GM21528 (cell line): ENCODE results near the gene SIRT2.

Experiments used
- ATAC-seq: cut with Tn5 transposase; IDR thresholded peaks from one replicate; pipeline ENCODE4 v1.9.1; 2021; ENCODE audit warnings: mild to moderate bottlenecking, moderate library complexity; ENCODE audit not compliant: unreplicated experiment, low FRiP score

SIRT2 gene

GRCh38 chr19:38921420-38922274, 22.2 kb upstream of the SIRT2 start:
- no peak for ATAC-seq

GRCh38 chr19:38920602-38921419, 21.4 kb upstream of the SIRT2 start:
- no peak for ATAC-seq

GRCh38 chr19:38919837-38920601, 20.6 kb upstream of the SIRT2 start:
- no peak for ATAC-seq

- no peak for ATAC-seq
Observed at GRCh38 chr19:38918526-38918925, 19.1 kb upstream of the SIRT2 start.

- ATAC-seq: no peak
Observed at GRCh38 chr19:38917921-38918491, 18.6 kb upstream of the SIRT2 start.

- no peak for ATAC-seq
Observed at GRCh38 chr19:38917516-38917915, 18.1 kb upstream of the SIRT2 start.

GRCh38 chr19:38915329-38916321, 16.2 kb upstream of the SIRT2 start:
- ATAC-seq: no peak

- no peak for ATAC-seq
Observed at GRCh38 chr19:38913958-38914357, 14.5 kb upstream of the SIRT2 start.

- ATAC-seq: no peak
Observed at GRCh38 chr19:38912600-38913514, 13.4 kb upstream of the SIRT2 start.

- no peak for ATAC-seq
Observed at GRCh38 chr19:38911388-38912001, 12.1 kb upstream of the SIRT2 start.

- no peak for ATAC-seq
Observed at GRCh38 chr19:38910488-38910887, 11.1 kb upstream of the SIRT2 start.

- ATAC-seq: no peak
Observed at GRCh38 chr19:38908911-38909310, 9.5 kb upstream of the SIRT2 start.

GRCh38 chr19:38907670-38908069, 8.3 kb upstream of the SIRT2 start:
- no peak for ATAC-seq

- no peak for ATAC-seq
Observed at GRCh38 chr19:38907227-38907626, 7.8 kb upstream of the SIRT2 start.

GRCh38 chr19:38905620-38906019, 6.2 kb upstream of the SIRT2 start:
- no peak for ATAC-seq

- ATAC-seq: no peak
Observed at GRCh38 chr19:38904581-38905539, 5.4 kb upstream of the SIRT2 start.

GRCh38 chr19:38901683-38902082, 2.3 kb upstream of the SIRT2 start:
- no peak for ATAC-seq
